ENCODE results near the gene SP140L.
"Not testable (repeated sequence)": the region's sequence is repeated elsewhere in the genome, so short reads cannot be mapped to it uniquely, and the experiment has no call there.

Gene SP140L

GRCh38 chr2:230384986-230385385 lies 58.0 kb downstream of the SP140L start:
- no peak for DNase-seq

- DNase-seq = no peak
Measured at GRCh38 chr2:230394301-230394700, 67.3 kb downstream of the SP140L start.

DNA sequence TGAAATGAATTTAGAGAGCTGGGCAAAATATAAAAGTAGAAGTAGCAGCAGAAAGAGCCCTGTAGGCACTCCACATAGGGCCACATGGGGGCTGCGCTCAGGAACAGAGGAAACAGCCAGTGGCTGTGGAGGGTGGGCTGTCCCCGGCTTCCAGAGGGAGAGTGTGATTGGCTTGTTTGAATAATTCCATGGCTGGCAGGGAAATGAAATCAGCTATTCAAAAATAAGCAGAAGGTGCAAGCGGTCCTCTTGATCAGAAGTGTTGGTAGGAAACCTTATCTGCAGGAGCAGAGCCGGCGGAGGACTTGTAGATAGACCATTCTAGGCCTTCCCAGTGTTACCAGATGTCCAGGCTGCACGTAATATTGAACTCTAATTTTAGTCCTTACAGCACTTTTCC lies 71.7 kb downstream of the SP140L start:
- DNase-seq = not testable (repeated sequence)

- DNase-seq = no peak
Measured at GRCh38 chr2:230400041-230400440, 73.0 kb downstream of the SP140L start.

GRCh38 chr2:230400454-230400853 lies 73.5 kb downstream of the SP140L start:
- DNase-seq = no peak

DNA sequence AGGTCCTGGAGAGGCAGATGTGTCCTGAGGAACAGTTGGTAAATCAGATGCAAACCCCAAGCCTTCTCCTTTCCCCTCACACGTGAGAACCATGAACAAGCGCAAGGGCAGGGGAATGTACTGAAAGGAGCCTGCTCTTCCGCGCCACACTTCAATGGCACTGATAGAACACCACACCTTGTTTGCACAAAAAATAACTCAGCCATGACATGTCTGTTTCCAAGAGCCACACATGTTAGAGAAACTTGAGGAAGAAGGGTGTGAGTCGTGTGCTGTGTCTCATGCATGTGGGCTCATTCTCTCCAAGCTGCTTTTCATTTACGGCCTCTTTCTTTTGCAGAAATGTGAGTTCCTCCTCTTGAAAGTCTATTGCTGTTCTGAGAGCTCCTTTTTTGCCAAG lies 74.0 kb downstream of the SP140L start:
- DNase-seq = not testable (repeated sequence)

- no peak for DNase-seq
Measured at GRCh38 chr2:230403746-230404145, 76.8 kb downstream of the SP140L start.

- no peak for DNase-seq
Measured at GRCh38 chr2:230405824-230406223, 78.8 kb downstream of the SP140L start.

GRCh38 chr2:230408244-230408842 lies 81.3 kb downstream of the SP140L start:
- no peak for DNase-seq

DNA sequence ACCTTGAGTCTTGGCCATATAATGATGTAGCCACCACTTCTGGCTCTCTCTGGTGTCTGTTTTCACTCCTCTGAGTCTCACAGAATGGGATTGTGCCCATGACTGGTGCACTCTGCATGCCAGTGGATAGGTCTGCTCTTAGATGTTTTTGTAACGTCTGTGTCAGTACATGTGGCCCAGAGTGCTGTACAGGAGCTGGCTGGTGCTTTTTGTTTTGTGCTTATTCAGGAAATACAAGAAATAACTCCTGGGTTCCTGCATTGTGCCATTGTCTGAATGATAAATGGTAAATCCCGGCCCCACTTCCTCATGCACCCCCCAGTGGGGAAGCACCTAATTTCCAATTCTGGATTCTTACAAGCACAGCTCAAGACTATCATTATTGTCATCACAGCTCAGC lies 82.3 kb downstream of the SP140L start:
- not testable (repeated sequence) for DNase-seq

DNA sequence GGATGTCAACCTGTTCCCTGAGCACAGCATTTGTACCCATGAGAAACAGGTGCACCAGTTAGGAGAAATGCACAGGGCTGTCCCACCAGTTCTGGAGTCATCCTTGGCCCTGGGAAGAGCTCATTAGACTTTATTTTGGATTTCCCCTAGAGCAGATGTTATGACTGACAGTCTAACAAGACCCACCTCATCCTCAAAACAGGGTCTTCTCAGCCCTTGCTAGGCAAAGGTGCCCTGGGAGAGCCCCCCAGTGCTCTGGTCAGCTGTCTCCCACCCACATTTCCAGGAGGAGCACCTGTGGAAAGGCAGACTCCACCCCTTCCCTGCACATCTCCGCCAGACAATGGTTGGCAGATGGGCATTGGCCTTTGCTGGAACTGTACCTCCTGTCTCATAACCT lies 83.3 kb downstream of the SP140L start:
- no peak for DNase-seq

DNA sequence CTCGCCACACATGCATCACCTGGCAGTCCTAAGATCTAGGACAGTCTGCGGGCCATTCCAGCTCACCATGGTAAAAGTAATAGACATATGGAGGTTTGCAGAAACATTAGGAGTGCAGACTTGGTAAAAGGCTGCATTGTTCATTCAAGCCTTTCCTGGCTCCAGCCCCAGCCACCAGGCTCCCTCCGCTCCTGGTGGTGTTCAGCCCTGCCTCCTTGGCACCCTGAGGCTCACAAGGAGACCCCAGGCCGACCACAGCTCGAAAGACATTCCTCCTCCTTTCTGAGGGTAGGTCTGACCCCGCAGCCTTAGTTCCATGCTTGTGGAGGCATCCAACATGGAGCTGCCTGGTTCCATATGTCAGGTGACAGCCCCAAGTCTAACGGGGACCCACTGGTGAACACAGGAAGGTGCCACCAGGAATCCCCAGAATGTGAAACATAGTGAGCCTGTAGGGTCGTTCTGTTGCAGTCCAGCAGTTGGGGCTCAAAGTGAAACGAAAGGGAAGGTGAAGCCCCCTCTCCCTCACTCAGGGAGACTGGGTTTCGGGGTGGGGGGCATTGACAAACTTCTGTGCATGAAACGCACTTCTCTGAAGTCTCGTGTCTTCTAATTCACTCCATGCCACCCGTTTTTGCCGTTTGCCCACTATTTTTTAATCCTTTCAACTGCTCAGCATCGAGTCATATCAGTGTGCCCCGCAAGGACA lies 84.0 kb downstream of the SP140L start:
- no peak for DNase-seq

- peak; percentile 46 for DNase-seq
Measured at GRCh38 chr2:230411570-230412370, 84.8 kb downstream of the SP140L start.

GRCh38 chr2:230412371-230412711 lies 85.3 kb downstream of the SP140L start:
- no peak for DNase-seq

- no peak for DNase-seq
Measured at GRCh38 chr2:230412846-230413245, 85.9 kb downstream of the SP140L start.

GRCh38 chr2:230413479-230413878 lies 86.5 kb downstream of the SP140L start:
- DNase-seq = no peak

DNA sequence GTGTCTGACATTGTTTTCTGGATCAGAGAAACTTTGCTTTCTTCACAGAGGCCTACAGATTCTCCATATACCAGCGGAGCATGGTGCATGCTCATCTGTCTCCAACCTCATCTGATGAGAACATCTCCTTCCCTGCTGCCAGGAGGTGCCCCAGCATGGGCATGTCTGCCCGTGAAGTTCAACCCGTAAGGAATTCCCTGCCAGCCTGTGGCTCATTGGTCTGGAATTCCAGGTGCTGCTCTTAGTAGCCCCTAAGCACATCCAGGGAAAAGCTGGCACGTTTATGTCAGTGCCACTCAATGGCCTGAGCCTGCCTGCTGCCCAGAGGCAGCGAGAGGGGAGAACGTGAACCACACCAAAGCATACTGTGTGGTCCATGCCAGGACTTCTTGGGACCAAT lies 87.3 kb downstream of the SP140L start:
- no peak for DNase-seq

DNA sequence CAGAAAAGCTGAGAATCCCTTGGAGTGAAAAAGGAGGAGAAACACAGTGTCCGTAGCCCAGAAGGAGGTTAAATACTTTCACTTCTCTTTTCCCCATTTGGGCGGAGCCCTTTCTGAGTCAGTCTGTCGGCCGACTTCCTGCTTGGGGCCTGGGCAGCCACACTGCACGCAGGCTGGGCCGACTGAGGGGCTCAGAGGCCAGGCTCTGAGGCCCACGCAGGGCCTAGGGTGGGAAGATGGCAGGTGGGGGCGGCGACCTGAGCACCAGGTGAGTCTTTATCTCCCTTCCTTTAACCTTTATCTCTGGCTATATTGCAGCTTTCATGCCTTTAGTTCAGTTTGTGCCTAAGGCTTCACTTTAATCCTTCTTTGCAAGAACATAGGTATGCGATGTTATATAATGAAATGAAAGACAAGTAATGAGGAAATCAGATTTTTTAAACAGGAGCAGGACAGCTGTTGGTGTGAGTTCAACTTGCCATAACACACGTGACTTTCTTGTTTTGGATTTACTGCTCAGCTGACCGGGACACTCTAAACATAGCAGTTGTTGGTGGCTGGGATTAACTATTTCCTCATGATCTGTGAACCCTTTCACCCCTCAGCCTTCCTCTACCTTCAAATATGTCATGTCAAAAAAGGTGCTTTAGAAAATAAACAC lies 89.2 kb downstream of the SP140L start, which contains the start of gene SP100:
Gene SP100, plus strand, starts transcription at position 141 of the 661 bp plus-strand sequence. Its CDS starts 96 bp downstream, at position 237.
- peak; percentile 65 for DNase-seq

GRCh38 chr2:230417436-230417835 lies 90.4 kb downstream of the SP140L start:
- DNase-seq = no peak

- DNase-seq = no peak
Measured at GRCh38 chr2:230418341-230419016, 91.5 kb downstream of the SP140L start.

DNA sequence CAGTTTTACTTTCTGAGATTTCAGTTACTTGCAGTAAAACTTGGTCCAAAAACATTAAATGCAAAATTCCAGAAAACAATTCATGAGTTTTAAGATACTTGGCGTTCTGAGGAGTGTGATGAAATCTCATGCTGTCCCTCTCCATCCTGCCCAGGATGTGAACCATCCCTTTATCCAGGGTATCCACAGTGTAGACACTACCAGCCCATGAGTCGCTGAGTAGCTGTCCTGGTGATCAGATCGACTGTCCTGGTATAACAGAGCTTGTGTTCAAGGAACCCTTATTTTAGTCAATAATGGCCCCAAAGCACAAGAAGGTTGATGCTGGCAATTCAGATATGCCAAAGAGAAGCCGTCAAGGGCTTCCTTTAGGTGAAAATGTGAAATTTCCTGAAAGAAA lies 92.2 kb downstream of the SP140L start:
- no peak for DNase-seq

GRCh38 chr2:230422149-230422548 lies 95.2 kb downstream of the SP140L start:
- DNase-seq = no peak
